CD4-positive, alpha-beta T cell treated with Interleukin-4 for 1 hour (primary cell): ENCODE data around the gene ANKRD23.

Source experiments
- DNase-seq, 2 donors: peaks; one replicate each; pipeline ENCODE4 v3.0.0-alpha.2; 2020 to 2022

The ANKRD23 gene

GRCh38 chr2:96792772-96793749 lies 50.8 kb downstream of the ANKRD23 start:
- DNase-seq: no peak

GRCh38 chr2:96789245-96789617 lies 54.6 kb downstream of the ANKRD23 start:
- no peak for DNase-seq

GRCh38 chr2:96788442-96789244 lies 55.2 kb downstream of the ANKRD23 start:
- no peak for DNase-seq
